ENCODE results near the gene PLEKHM2. TPM values are rescaled to one million over a fixed set of nuclear protein-coding genes. Genes with fewer than 3 reads are reported as not detected.
A peak's percentile ranks its signal among the peaks of the same experiment; 100 is the strongest.

The PLEKHM2 gene
- total RNA-seq, 4 donors from 2014 or later: 34.6 to 57.9 (median 42.4) TPM

DNA sequence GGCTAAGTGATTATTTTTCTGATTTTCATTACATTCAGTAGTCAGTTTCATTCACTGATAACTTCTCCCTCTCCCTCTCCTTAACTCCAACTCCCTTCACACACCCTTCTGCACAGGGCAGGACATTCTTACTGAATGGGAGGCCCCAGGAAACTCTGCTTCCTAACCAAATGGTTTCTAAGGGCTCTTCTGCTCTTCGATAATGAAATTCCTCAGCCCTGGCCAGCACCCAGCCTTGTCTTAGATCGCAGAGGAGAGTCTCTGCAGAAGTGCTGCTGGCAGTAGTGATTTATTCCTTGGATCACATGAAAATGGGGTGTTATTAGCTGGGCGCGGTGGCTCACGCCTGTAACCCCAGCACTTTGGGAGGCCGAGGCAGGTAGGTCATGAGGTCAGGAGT is 16.4 kb downstream of the PLEKHM2 start:
- Histone ChIP-seq H3K36me3 (peaks cover 0 to 38% (median 0%) of the 10 kb centered on the region in 3 donors), H3K4me3 (no peak overlapping the region), H3K27me3 (no peaks in the 10 kb centered on the region), H3K27ac (peak overlapping the region in 2 of 4 donors; percentile 3 to 11), H3K4me1 (peaks cover 30 to 80% (median 48%) of the 10 kb centered on the region in 3 donors), H3K9me3 (no peaks in the 10 kb centered on the region)
- 48 to 69% methylated on average over 2 of the region's 6 CpGs for WGBS, 2 donors
- intact Hi-C loops (cut with DNase I): no loop called here
- DNase-seq: no peak
- TF ChIP-seq POLR2A (IDR thresholded peaks at IDR 0.05): no peak
- TF ChIP-seq, protein P1, sequence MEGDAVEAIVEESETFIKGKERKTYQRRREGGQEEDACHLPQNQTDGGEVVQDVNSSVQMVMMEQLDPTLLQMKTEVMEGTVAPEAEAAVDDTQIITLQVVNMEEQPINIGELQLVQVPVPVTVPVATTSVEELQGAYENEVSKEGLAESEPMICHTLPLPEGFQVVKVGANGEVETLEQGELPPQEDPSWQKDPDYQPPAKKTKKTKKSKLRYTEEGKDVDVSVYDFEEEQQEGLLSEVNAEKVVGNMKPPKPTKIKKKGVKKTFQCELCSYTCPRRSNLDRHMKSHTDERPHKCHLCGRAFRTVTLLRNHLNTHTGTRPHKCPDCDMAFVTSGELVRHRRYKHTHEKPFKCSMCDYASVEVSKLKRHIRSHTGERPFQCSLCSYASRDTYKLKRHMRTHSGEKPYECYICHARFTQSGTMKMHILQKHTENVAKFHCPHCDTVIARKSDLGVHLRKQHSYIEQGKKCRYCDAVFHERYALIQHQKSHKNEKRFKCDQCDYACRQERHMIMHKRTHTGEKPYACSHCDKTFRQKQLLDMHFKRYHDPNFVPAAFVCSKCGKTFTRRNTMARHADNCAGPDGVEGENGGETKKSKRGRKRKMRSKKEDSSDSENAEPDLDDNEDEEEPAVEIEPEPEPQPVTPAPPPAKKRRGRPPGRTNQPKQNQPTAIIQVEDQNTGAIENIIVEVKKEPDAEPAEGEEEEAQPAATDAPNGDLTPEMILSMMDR (IDR thresholded peaks at IDR 0.05): no peak

DNA sequence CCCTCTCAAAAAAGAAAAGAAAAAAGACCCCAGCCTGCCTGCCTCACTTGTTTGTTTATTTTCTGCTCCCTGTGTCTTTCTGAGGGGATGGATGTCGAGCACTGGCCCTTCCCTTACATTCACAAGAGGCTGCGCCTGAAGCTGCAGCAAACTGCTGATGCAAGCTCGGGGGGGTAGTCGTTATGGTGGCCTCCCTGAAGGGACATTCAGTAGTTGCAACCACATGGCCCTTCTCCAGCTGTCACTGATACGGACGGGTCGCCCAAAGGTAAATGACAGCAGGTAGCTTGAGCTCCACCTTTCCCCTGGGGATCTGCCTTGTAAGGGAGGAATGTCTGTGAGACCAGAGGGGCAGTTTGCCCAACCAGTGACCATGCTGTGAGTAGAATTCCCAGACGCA is 17.7 kb downstream of the PLEKHM2 start:
- Histone ChIP-seq H3K36me3 (peaks cover 0 to 33% (median 0%) of the 10 kb centered on the region in 3 donors), H3K27ac (peak overlapping the region in 3 of 4 donors; percentile 1 to 88 (median 5)), H3K4me1 (peaks cover 30 to 77% (median 46%) of the 10 kb centered on the region in 3 donors), H3K4me3 (no peak overlapping the region), H3K9me3 (no peaks in the 10 kb centered on the region), H3K27me3 (no peaks in the 10 kb centered on the region)
- no peak for DNase-seq
- no peak for TF ChIP-seq POLR2A (IDR thresholded peaks at IDR 0.05)
- TF ChIP-seq, protein P1 (IDR thresholded peaks at IDR 0.05): no peak
- 91 to 96% methylated on average over 4 to 8 of the region's 8 CpGs for WGBS, 2 donors
- intact Hi-C loops (cut with DNase I): no loop called here

DNA sequence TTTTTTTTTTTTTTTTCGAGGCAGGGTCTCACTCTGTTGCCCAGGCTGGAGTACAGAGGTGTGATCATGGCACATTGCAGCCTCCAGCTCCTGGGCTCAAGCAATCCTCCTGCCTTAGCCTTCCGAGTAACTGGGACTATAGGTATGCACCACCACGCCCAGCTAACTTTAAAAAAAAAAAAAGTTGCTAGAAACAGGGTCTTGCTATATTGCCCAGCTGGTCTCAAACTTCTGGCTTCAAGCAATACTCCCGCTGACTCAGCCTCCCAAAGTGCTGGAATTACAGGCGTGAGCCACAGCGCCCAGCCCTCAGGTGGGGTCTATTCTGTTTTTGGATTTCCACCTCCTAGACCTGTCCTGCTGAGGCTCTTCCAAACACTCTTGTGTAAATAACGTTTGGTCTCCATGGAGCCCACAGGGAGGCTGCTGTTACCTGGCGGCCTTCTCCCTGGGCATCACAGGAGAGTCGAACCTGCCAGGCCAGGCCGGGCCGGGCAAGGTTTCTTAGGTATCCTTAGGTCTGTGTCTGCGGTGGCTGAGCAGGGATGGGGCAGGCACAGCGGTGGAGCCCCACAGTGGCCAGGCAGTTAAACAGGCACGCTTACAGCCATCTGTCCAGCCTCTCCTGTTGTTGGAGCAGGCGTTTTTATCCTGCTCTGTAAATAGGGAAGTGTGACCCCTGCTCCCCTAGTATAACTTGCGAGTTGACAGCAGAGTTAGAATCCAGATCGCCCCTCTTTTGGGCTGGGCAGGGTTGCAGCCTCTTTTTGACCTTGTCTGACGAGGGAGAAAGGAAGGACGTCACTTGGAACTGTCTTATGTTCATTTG is 18.8 kb downstream of the PLEKHM2 start:
- peaks cover 0 to 25% (median 0%) of the 10 kb centered on the region in 3 donors for H3K36me3 ChIP-seq
- H3K9me3 ChIP-seq: no peaks in the 10 kb centered on the region
- peak overlapping the region in 1 of 4 donors; percentile 44 for H3K4me3 ChIP-seq
- H3K4me1 ChIP-seq: peaks cover 30 to 77% (median 35%) of the 10 kb centered on the region in 3 donors
- WGBS, 2 donors: 52 to 63% methylated on average over 8 to 14 of the region's 19 CpGs
- intact Hi-C loops (cut with DNase I): no loop called here
- TF ChIP-seq, protein P1 (IDR thresholded peaks at IDR 0.05): peak in 2 of 6 experiments; percentile 4 to 33
- no peak for TF ChIP-seq POLR2A (IDR thresholded peaks at IDR 0.05)
- H3K27ac ChIP-seq: peak overlapping the region; percentile 78 to 93 (median 90)
- no peaks in the 10 kb centered on the region for H3K27me3 ChIP-seq
- no peak for DNase-seq

DNA sequence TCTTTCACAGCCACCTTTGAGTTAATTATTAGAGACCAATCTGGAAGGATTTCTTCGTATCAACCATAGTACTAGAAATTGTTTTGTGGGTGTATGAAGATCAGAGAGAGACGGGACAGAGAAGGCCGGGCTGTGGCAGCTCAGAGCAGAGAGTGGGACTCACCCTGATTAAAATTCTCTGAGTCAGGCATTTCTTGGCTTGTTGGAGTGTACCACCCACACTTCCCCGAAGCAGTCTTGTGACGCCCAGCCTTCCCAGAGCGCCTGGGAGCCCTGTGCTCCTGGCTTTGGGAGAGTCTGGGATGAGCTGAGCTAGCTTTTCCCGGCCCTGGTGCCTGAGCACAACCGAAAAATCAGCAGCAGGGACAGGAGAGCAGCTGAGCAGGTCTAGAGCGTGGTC is 19.4 kb downstream of the PLEKHM2 start:
- H3K27me3 ChIP-seq: no peaks in the 10 kb centered on the region
- WGBS, 2 donors: 22 to 40% methylated on average over 8 to 9 of the region's 9 CpGs
- intact Hi-C loops (cut with DNase I): no loop called here
- H3K9me3 ChIP-seq: no peaks in the 10 kb centered on the region
- H3K27ac ChIP-seq: peak overlapping the region; percentile 78 to 93 (median 90)
- DNase-seq: no peak
- H3K36me3 ChIP-seq: peaks cover 0 to 22% (median 0%) of the 10 kb centered on the region in 3 donors
- H3K4me1 ChIP-seq: peaks cover 30 to 74% (median 35%) of the 10 kb centered on the region in 3 donors
- peak overlapping the region in 1 of 4 donors; percentile 44 for H3K4me3 ChIP-seq
- peak in 1 of 4 donors; percentile 50 for TF ChIP-seq POLR2A (IDR thresholded peaks at IDR 0.05)
- TF ChIP-seq, protein P1 (IDR thresholded peaks at IDR 0.05): no peak

DNA sequence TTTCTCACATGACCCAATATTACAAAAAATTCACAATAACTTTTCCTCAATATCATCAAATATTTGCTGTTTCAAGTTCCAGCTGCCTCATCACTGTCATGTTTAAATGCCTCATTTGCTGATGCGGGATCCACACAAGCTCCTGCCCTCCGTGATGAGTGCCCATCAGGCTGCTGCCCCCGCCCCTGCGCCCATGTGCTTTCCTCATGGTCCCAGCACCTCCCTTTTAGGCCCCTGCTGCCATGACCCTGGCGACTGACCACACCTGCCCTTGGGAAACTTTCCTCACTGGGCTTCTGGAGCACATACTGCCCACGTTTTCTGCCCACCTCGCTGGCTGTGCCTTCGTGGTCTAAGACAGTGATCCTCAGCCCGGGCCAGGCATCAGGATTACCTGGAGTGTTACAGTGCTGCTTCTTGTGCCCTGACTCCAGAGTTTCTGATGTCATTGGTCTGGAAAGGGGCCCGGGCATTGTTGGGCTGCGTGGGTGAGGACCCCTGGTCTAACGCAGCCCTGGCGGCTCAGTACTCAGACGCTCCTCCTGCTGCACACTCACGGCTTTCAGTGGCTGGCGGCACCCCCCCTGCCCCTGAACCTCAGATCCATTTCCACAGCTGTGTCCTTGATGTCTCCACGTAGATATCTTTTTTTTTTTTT is 20.5 kb downstream of the PLEKHM2 start:
- Histone ChIP-seq H3K4me3 (no peak overlapping the region), H3K36me3 (peaks cover 0 to 17% (median 0%) of the 10 kb centered on the region in 3 donors), H3K9me3 (no peaks in the 10 kb centered on the region), H3K27ac (peak overlapping the region; percentile 78 to 93 (median 90)), H3K4me1 (peaks cover 30 to 83% (median 35%) of the 10 kb centered on the region in 3 donors), H3K27me3 (no peaks in the 10 kb centered on the region)
- TF ChIP-seq POLR2A (IDR thresholded peaks at IDR 0.05): no peak
- TF ChIP-seq, protein P1 (IDR thresholded peaks at IDR 0.05): no peak
- 88 to 94% methylated on average over 13 of the region's 17 CpGs for WGBS, 2 donors
- intact Hi-C loops (cut with DNase I): no loop called here
- DNase-seq: no peak
